HFF-Myc (cell line): ENCODE results near the gene LYZL6.

Experiments
- DNase-seq: peaks from one replicate; pipeline ENCODE4 v3.0.0-alpha.2; 2011; ENCODE audit warnings: low read depth; ENCODE audit errors: extremely low read depth
- H3K4me3 ChIP-seq: replicated peaks from 2 replicates; pipeline ENCODE4 v1.5.1; 2011; ENCODE audit warnings: low read depth, mild to moderate bottlenecking, control low read depth, low read length
- CTCF ChIP-seq: IDR thresholded peaks from 2 replicates; pipeline ENCODE4 v1.5.1; 2012; ENCODE audit warnings: mild to moderate bottlenecking, low read depth, low read length, control low read depth; ENCODE audit errors: missing control alignments

The LYZL6 gene

GRCh38 chr17:35913609-35914008 lies 29.9 kb downstream of the LYZL6 start:
- no peak for DNase-seq
- H3K4me3 ChIP-seq, result no peak overlapping the region
- TF ChIP-seq CTCF, result no peak

- no peak for TF ChIP-seq CTCF
- H3K4me3 ChIP-seq, result no peak overlapping the region
- no peak for DNase-seq
Measured at GRCh38 chr17:35912942-35913341, 30.6 kb downstream of the LYZL6 start.

GRCh38 chr17:35912339-35912912 lies 31.1 kb downstream of the LYZL6 start:
- DNase-seq, result no peak
- no peak for TF ChIP-seq CTCF
- no peak overlapping the region for H3K4me3 ChIP-seq

GRCh38 chr17:35909408-35909807 lies 34.1 kb downstream of the LYZL6 start:
- no peak for TF ChIP-seq CTCF
- H3K4me3 ChIP-seq, result no peak overlapping the region
- DNase-seq, result no peak

GRCh38 chr17:35907691-35908090 lies 35.8 kb downstream of the LYZL6 start:
- TF ChIP-seq CTCF, result no peak
- no peak for DNase-seq
- no peak overlapping the region for H3K4me3 ChIP-seq

GRCh38 chr17:35906926-35907637 lies 36.4 kb downstream of the LYZL6 start:
- DNase-seq, result no peak
- H3K4me3 ChIP-seq, result no peak overlapping the region
- no peak for TF ChIP-seq CTCF
